PC-9 (cell line): ENCODE results near the gene WAPL.

Source experiments
- CTCF ChIP-seq: fragments of 200-600 bp; sonication (generic); conservative IDR thresholded peaks from 2 replicates; pipeline ENCODE4 v1.6.1; 2017; ENCODE audit warnings: mixed run types, antibody characterized with exemption, mild to moderate bottlenecking, moderate library complexity
- EZH2 ChIP-seq: fragments of 200-600 bp; sonication (generic); IDR thresholded peaks from 2 replicates; pipeline ENCODE4 v1.8.0; 2017; ENCODE audit warnings: antibody characterized with exemption, low read depth

GRCh38 chr10:86443069-86443468 lies 78.5 kb downstream of the WAPL start:
- TF ChIP-seq CTCF (no peak), EZH2 (no peak)
